Measurements from ENCODE around the gene SNX25.

SNX25 gene

GRCh38 chr4:185357211-185357610 is 147.8 kb downstream of the SNX25 start:
- TF ChIP-seq CTCF (conservative IDR thresholded peaks at IDR 0.05; ENCODE audit: low read depth, low read length), result no peak
- Histone ChIP-seq H3K36me3 (ENCODE audit: insufficient read depth) (no peaks in the 10 kb centered on the region), H3K79me2 (ENCODE audit: insufficient read depth, low read depth) (no peaks in the 10 kb centered on the region), H3K9ac (peak overlapping the region; percentile 49; the same call in 1 of the 2 replicates), H3K27me3 (ENCODE audit: insufficient read depth, low read depth) (no peaks in the 10 kb centered on the region), H3K4me2 (peak overlapping the region; percentile 75), H4K20me1 (ENCODE audit: insufficient read depth) (no peaks in the 10 kb centered on the region), H3K27ac (peak overlapping the region; percentile 84), H3K4me3 (IDR thresholded peaks at IDR 0.05; ENCODE audit: insufficient read depth, low read depth, low read length) (no peak overlapping the region), H2AFZ (ENCODE audit: low read depth) (peak overlapping the region; percentile 19; the same call in 1 of the 2 replicates), H3K4me1 (ENCODE audit: low read depth, poor library complexity, severe bottlenecking) (peaks cover 98% of the 10 kb centered on the region)

GRCh38 chr4:185357733-185358440 is 148.5 kb downstream of the SNX25 start:
- H3K27ac ChIP-seq, result peak overlapping the region; percentile 84
- H3K36me3 ChIP-seq (ENCODE audit: insufficient read depth), result no peaks in the 10 kb centered on the region
- peak overlapping the region; percentile 75 for H3K4me2 ChIP-seq

GRCh38 chr4:185358514-185358913 is 149.1 kb downstream of the SNX25 start:
- peak overlapping the region; percentile 75 for H3K4me2 ChIP-seq
- no peak for TF ChIP-seq CTCF (conservative IDR thresholded peaks at IDR 0.05; ENCODE audit: low read depth, low read length)
- no peak overlapping the region for H2AFZ ChIP-seq (ENCODE audit: low read depth)
- no peak overlapping the region for H3K4me3 ChIP-seq (IDR thresholded peaks at IDR 0.05; ENCODE audit: insufficient read depth, low read depth, low read length)
- no peaks in the 10 kb centered on the region for H3K36me3 ChIP-seq (ENCODE audit: insufficient read depth)
- no peaks in the 10 kb centered on the region for H3K27me3 ChIP-seq (ENCODE audit: insufficient read depth, low read depth)
- no peaks in the 10 kb centered on the region for H4K20me1 ChIP-seq (ENCODE audit: insufficient read depth)
- H3K9ac ChIP-seq, result no peak overlapping the region
- H3K79me2 ChIP-seq (ENCODE audit: insufficient read depth, low read depth), result no peaks in the 10 kb centered on the region
- H3K4me1 ChIP-seq (ENCODE audit: low read depth, poor library complexity, severe bottlenecking), result peaks cover 97% of the 10 kb centered on the region
- peak overlapping the region; percentile 84 for H3K27ac ChIP-seq

More at GRCh38 chr4:185357733-185358440, 148.5 kb downstream of the SNX25 start:
- no peaks in the 10 kb centered on the region for H4K20me1 ChIP-seq (ENCODE audit: insufficient read depth)
- H2AFZ ChIP-seq (ENCODE audit: low read depth), result 0 out of 2 replicates have a peak overlapping the region, but pooled peaks have one; percentile 19
- H3K4me1 ChIP-seq (ENCODE audit: low read depth, poor library complexity, severe bottlenecking), result peaks cover 97% of the 10 kb centered on the region
- H3K79me2 ChIP-seq (ENCODE audit: insufficient read depth, low read depth), result no peaks in the 10 kb centered on the region
- no peak overlapping the region for H3K4me3 ChIP-seq (IDR thresholded peaks at IDR 0.05; ENCODE audit: insufficient read depth, low read depth, low read length)
- peak overlapping the region; percentile 49; the same call in 1 of the 2 replicates for H3K9ac ChIP-seq
- no peaks in the 10 kb centered on the region for H3K27me3 ChIP-seq (ENCODE audit: insufficient read depth, low read depth)
- no peak for TF ChIP-seq CTCF (conservative IDR thresholded peaks at IDR 0.05; ENCODE audit: low read depth, low read length)

- Histone ChIP-seq H3K4me1 (ENCODE audit: low read depth, poor library complexity, severe bottlenecking) (peaks cover 97% of the 10 kb centered on the region), H3K79me2 (ENCODE audit: insufficient read depth, low read depth) (no peaks in the 10 kb centered on the region), H3K27me3 (ENCODE audit: insufficient read depth, low read depth) (no peaks in the 10 kb centered on the region), H3K4me2 (peak overlapping the region; percentile 75; the same call in 1 of the 2 replicates), H3K4me3 (IDR thresholded peaks at IDR 0.05; ENCODE audit: insufficient read depth, low read depth, low read length) (no peak overlapping the region), H3K9ac (no peak overlapping the region), H3K36me3 (ENCODE audit: insufficient read depth) (no peaks in the 10 kb centered on the region), H2AFZ (ENCODE audit: low read depth) (no peak overlapping the region), H4K20me1 (ENCODE audit: insufficient read depth) (no peaks in the 10 kb centered on the region), H3K27ac (peak overlapping the region; percentile 84; the same call in 1 of the 2 replicates)
- no peak for TF ChIP-seq CTCF (conservative IDR thresholded peaks at IDR 0.05; ENCODE audit: low read depth, low read length)
Observed at GRCh38 chr4:185358959-185359358, 149.6 kb downstream of the SNX25 start.

Data from KMS-11 (cell line).